BJ (cell line): ENCODE data around the gene GPRC5A. TPM values are rescaled to one million over a fixed set of nuclear protein-coding genes. Genes with fewer than 3 reads are reported as not detected.

Experiments
- CTCF ChIA-PET: fragments of 350-600 bp; formaldehyde crosslinking; extraction: SDS; loops from one replicate; lab custom pipeline; 2021; ENCODE audit warnings: antibody characterized with exemption, inconsistent platforms; lab: Yijun Ruan, JAX
- POLR2A ChIA-PET: fragments of 300-600 bp; sonication (Branson Sonifier 250); formaldehyde crosslinking; extraction: SDS; loops from one replicate; lab custom pipeline; 2021; ENCODE audit warnings: antibody characterized with exemption; lab: Charles Lee
- DNase-seq: peaks from one replicate; pipeline ENCODE4 v3.0.0-alpha.2; 2011; ENCODE audit warnings: low read depth
- H3K27me3 ChIP-seq: 2 replicates; pipeline ENCODE4 v1.6.0; 2011; ENCODE audit warnings: low read length; ENCODE audit not compliant: control insufficient read depth, insufficient read depth
- H3K36me3 ChIP-seq: 2 replicates; pipeline ENCODE4 v1.5.1; 2011; ENCODE audit warnings: low read length; ENCODE audit not compliant: control insufficient read depth, insufficient read depth
- H3K4me3 ChIP-seq: 2 replicates; pipeline ENCODE4 v1.5.1; 2011; ENCODE audit warnings: low read depth, mild to moderate bottlenecking, control low read depth, low read length
- CTCF ChIP-seq: IDR thresholded peaks from 2 replicates; pipeline ENCODE4 v1.5.1; 2011; ENCODE audit warnings: low read depth, mild to moderate bottlenecking, control low read depth, inconsistent platforms, low read length, moderate library complexity; ENCODE audit not compliant: insufficient read depth
- polyA plus RNA-seq: library from polyadenylated mRNA; depleted of rRNA; stranded (reverse); fragments of >200 nt; gene quantifications from 2 replicates; pipeline ENCODE4 v1.2.3, GENCODE V29; 2011

The GPRC5A gene
- polyA plus RNA-seq, 1 experiment, result 241 TPM

- H3K36me3 ChIP-seq, result no peaks in the 10 kb centered on the region
- TF ChIP-seq CTCF, result no peak
- DNase-seq, result no peak
- POLR2A ChIA-PET, result interaction anchor here (0.5 kb wide), 1 partner anchor 14 kb away, joined by 19 read pairs; no protein-coding TSS in a partner anchor
- CTCF ChIA-PET, result interaction anchor here (1.0 to 1.2 kb wide), 2 partner anchors 10 to 51 kb away, joined by 3 to 6 read pairs; no protein-coding TSS in a partner anchor
- no peaks in the 10 kb centered on the region for H3K27me3 ChIP-seq
- no peak overlapping the region for H3K4me3 ChIP-seq
Measured at GRCh38 chr12:12887471-12887870, 3.9 kb upstream of the GPRC5A start.

- H3K36me3 ChIP-seq, result no peaks in the 10 kb centered on the region
- no peak for TF ChIP-seq CTCF
- H3K27me3 ChIP-seq, result no peaks in the 10 kb centered on the region
- no peak for DNase-seq
- H3K4me3 ChIP-seq, result no peak overlapping the region
- POLR2A ChIA-PET, result no interaction called here
- CTCF ChIA-PET, result interaction anchor here (3.9 kb wide), 1 partner anchor 52 kb away, joined by 41 read pairs; no protein-coding TSS in a partner anchor
Measured at GRCh38 chr12:12889701-12890100, 1.7 kb upstream of the GPRC5A start.

GRCh38 chr12:12890543-12891079 is 751 bp upstream of the GPRC5A start:
- POLR2A ChIA-PET, result interaction anchor here (1.1 to 1.3 kb wide), 3 partner anchors 11 to 18 kb away, joined by 5 to 12 read pairs (median 8); no protein-coding TSS in a partner anchor
- CTCF ChIA-PET, result interaction anchor here (1.1 to 3.9 kb wide), 9 partner anchors 8 to 342 kb away, joined by 3 to 41 read pairs (median 4); no protein-coding TSS in a partner anchor
- H3K27me3 ChIP-seq, result no peaks in the 10 kb centered on the region
- DNase-seq, result no peak
- H3K4me3 ChIP-seq, result peak overlapping the region; percentile 66
- 0 out of 2 replicates have a peak, but pooled peaks have one; percentile 7 for TF ChIP-seq CTCF
- H3K36me3 ChIP-seq, result no peaks in the 10 kb centered on the region

- DNase-seq, result no peak
- H3K36me3 ChIP-seq, result no peaks in the 10 kb centered on the region
- ChIA-PET POLR2A (interaction anchor here (0.5 to 1.3 kb wide), 4 partner anchors 12 to 92 kb away, joined by 3 to 23 read pairs (median 6); no protein-coding TSS in a partner anchor), CTCF (interaction anchor here (0.9 to 3.9 kb wide), 11 partner anchors 9 to 340 kb away, joined by 3 to 41 read pairs (median 5); no protein-coding TSS in a partner anchor)
- H3K4me3 ChIP-seq, result peak overlapping the region; percentile 66
- no peaks in the 10 kb centered on the region for H3K27me3 ChIP-seq
- TF ChIP-seq CTCF, result no peak
Measured at GRCh38 chr12:12891881-12892355, 556 bp downstream of the GPRC5A start.

GRCh38 chr12:12892681-12893141 is 1.3 kb downstream of the GPRC5A start:
- peak overlapping the region; percentile 66 for H3K4me3 ChIP-seq
- no peak for DNase-seq
- no peak for TF ChIP-seq CTCF
- H3K36me3 ChIP-seq, result no peaks in the 10 kb centered on the region
- CTCF ChIA-PET, result interaction anchor here (0.8 to 3.9 kb wide), 8 partner anchors 10 to 104 kb away, joined by 3 to 41 read pairs (median 6); no protein-coding TSS in a partner anchor
- POLR2A ChIA-PET, result interaction anchor here (0.6 kb wide), 1 partner anchor 74 kb away, joined by 3 read pairs; no protein-coding TSS in a partner anchor
- no peaks in the 10 kb centered on the region for H3K27me3 ChIP-seq
